Activated naive CD4-positive, alpha-beta T cell treated with Interleukin-2 at 50 U/mL for 16 hours (primary cell): Measurements from ENCODE around the gene SSBP3.

ENCODE experiments used
- DNase-seq: peaks from one replicate; pipeline ENCODE4 v3.0.0-alpha.2; 2020

SSBP3 gene

GRCh38 chr1:54207287-54207686, 198.9 kb downstream of the SSBP3 start:
- no peak for DNase-seq

- DNase-seq: no peak
Observed at GRCh38 chr1:54204199-54204598, 202.0 kb downstream of the SSBP3 start.

- no peak for DNase-seq
Observed at GRCh38 chr1:54200519-54200997, 205.6 kb downstream of the SSBP3 start.

- DNase-seq: peak; percentile 91
Observed at GRCh38 chr1:54199765-54200518, 206.3 kb downstream of the SSBP3 start, which contains the start of the genes CYB5RL and MRPL37. TSS of gene CYB5RL (minus strand) at chr1:54200030. CDS start at chr1:54195616, 4,414 bp downstream. TSS of gene MRPL37 (plus strand) at chr1:54200167. CDS start at chr1:54200244, 77 bp downstream.

- no peak for DNase-seq
Observed at GRCh38 chr1:54199151-54199764, 206.9 kb downstream of the SSBP3 start.

GRCh38 chr1:54193453-54193852, 212.7 kb downstream of the SSBP3 start:
- no peak for DNase-seq

GRCh38 chr1:54191525-54191924, 214.7 kb downstream of the SSBP3 start:
- no peak for DNase-seq

- no peak for DNase-seq
Observed at GRCh38 chr1:54190526-54190925, 215.7 kb downstream of the SSBP3 start.

GRCh38 chr1:54188291-54188690, 217.9 kb downstream of the SSBP3 start:
- no peak for DNase-seq

- no peak for DNase-seq
Observed at GRCh38 chr1:54186056-54186455, 220.1 kb downstream of the SSBP3 start.

GRCh38 chr1:54180701-54181360, 225.4 kb downstream of the SSBP3 start:
- no peak for DNase-seq

- no peak for DNase-seq
Observed at GRCh38 chr1:54178296-54179070, 227.7 kb downstream of the SSBP3 start.

GRCh38 chr1:54177726-54178125, 228.5 kb downstream of the SSBP3 start:
- DNase-seq: no peak

- no peak for DNase-seq
Observed at GRCh38 chr1:54176621-54177327, 229.4 kb downstream of the SSBP3 start.
